ENCODE measurements around the gene ANXA5.

Gene ANXA5

GRCh38 chr4:121712001-121712651, 15.3 kb upstream of the ANXA5 start:
- TF ChIP-seq CTCF (IDR thresholded peaks at IDR 0.05; ENCODE audit: control insufficient read depth, extremely low read depth, insufficient read depth) = no peak
- DNase-seq (ENCODE audit: low read depth) = no peak
- no peak overlapping the region for H3K4me3 ChIP-seq (ENCODE audit: low read depth, low read length)

- no peak for TF ChIP-seq CTCF (IDR thresholded peaks at IDR 0.05; ENCODE audit: control insufficient read depth, extremely low read depth, insufficient read depth)
- no peak for DNase-seq (ENCODE audit: low read depth)
- no peak overlapping the region for H3K4me3 ChIP-seq (ENCODE audit: low read depth, low read length)
Measured at GRCh38 chr4:121711263-121712000, 14.7 kb upstream of the ANXA5 start.

GRCh38 chr4:121709766-121710405, 13.1 kb upstream of the ANXA5 start:
- DNase-seq (ENCODE audit: low read depth) = no peak
- no peak overlapping the region for H3K4me3 ChIP-seq (ENCODE audit: low read depth, low read length)
- TF ChIP-seq CTCF (IDR thresholded peaks at IDR 0.05; ENCODE audit: control insufficient read depth, extremely low read depth, insufficient read depth) = no peak

- TF ChIP-seq CTCF (IDR thresholded peaks at IDR 0.05; ENCODE audit: control insufficient read depth, extremely low read depth, insufficient read depth) = no peak
- no peak for DNase-seq (ENCODE audit: low read depth)
- H3K4me3 ChIP-seq (ENCODE audit: low read depth, low read length) = no peak overlapping the region
Measured at GRCh38 chr4:121707344-121707743, 10.6 kb upstream of the ANXA5 start.

- no peak for DNase-seq (ENCODE audit: low read depth)
- no peak for TF ChIP-seq CTCF (IDR thresholded peaks at IDR 0.05; ENCODE audit: control insufficient read depth, extremely low read depth, insufficient read depth)
- H3K4me3 ChIP-seq (ENCODE audit: low read depth, low read length) = no peak overlapping the region
Measured at GRCh38 chr4:121706595-121707021, 9.8 kb upstream of the ANXA5 start.

GRCh38 chr4:121705521-121705920, 8.7 kb upstream of the ANXA5 start:
- no peak overlapping the region for H3K4me3 ChIP-seq (ENCODE audit: low read depth, low read length)
- DNase-seq (ENCODE audit: low read depth) = no peak
- TF ChIP-seq CTCF (IDR thresholded peaks at IDR 0.05; ENCODE audit: control insufficient read depth, extremely low read depth, insufficient read depth) = no peak
